IMR-90 (cell line): ENCODE measurements around the gene FAM110C. TPM values are rescaled to one million over a fixed set of nuclear protein-coding genes. Genes with fewer than 3 reads are reported as not detected.

ENCODE experiments used
- ATAC-seq: fragments of 200-7000 bp; cut with Tn5 transposase; 2 replicates; pipeline ENCODE4 v1.9.1; 2020; ENCODE audit warnings: low read depth, mild to moderate bottlenecking, moderate library complexity
- BruUV-seq: library from RNA; stranded (reverse); fragments of 400-500 nt; replicated peaks from 2 replicates; lab custom pipeline; 2021; lab: Mats Ljungman, UMichigan
- CTCF ChIA-PET: fragments of 300-600 bp; formaldehyde crosslinking; extraction: SDS; loops from one replicate; lab custom pipeline; 2021; ENCODE audit warnings: antibody characterized with exemption; lab: Yijun Ruan, JAX
- POLR2A ChIA-PET: fragments of 300-600 bp; sonication (Branson Sonifier 250); formaldehyde crosslinking; loops from one replicate; lab custom pipeline; 2022; ENCODE audit warnings: antibody characterized with exemption; ENCODE audit not compliant: unreplicated experiment; lab: Charles Lee
- DNase-seq: peaks from one replicate; pipeline ENCODE4 v3.0.0; 2013
- H2AFZ ChIP-seq: replicated peaks from 2 replicates; pipeline ENCODE3; 2013; ENCODE audit warnings: low read length, mild to moderate bottlenecking; ENCODE audit not compliant: poor library complexity
- H2AK5ac ChIP-seq: 2 replicates; pipeline ENCODE4 v1.6.1; 2013; ENCODE audit warnings: low read depth, low read length, inconsistent platforms
- H2AK9ac ChIP-seq: replicated peaks from 2 replicates; pipeline ENCODE3; 2013; ENCODE audit warnings: mild to moderate bottlenecking, low read depth, low read length, moderate library complexity; ENCODE audit not compliant: poor library complexity
- H2BK120ac ChIP-seq: 2 replicates; pipeline ENCODE4 v1.6.1; 2013; ENCODE audit warnings: low read depth, low read length, inconsistent platforms
- H2BK15ac ChIP-seq: 3 replicates; pipeline ENCODE4 v1.6.1; 2013; ENCODE audit warnings: low read depth, low read length, inconsistent platforms
- H2BK20ac ChIP-seq: 2 replicates; pipeline ENCODE4 v1.6.1; 2013; ENCODE audit warnings: low read depth, mild to moderate bottlenecking, inconsistent platforms, low read length, moderate library complexity
- H2BK5ac ChIP-seq: 2 replicates; pipeline ENCODE4 v1.6.1; 2013; ENCODE audit warnings: mild to moderate bottlenecking, low read depth, low read length, inconsistent platforms; ENCODE audit not compliant: poor library complexity, severe bottlenecking
- H3K14ac ChIP-seq: replicated peaks from 2 replicates; pipeline ENCODE4 v1.6.1; 2013; ENCODE audit warnings: low read depth, low read length, inconsistent platforms
- H3K18ac ChIP-seq: 2 replicates; pipeline ENCODE4 v1.6.1; 2013; ENCODE audit warnings: low read depth, low read length, control low read depth
- H3K23ac ChIP-seq: 2 replicates; pipeline ENCODE4 v1.6.1; 2013; ENCODE audit warnings: low read depth, low read length, inconsistent platforms
- H3K27ac ChIP-seq: 2 replicates; pipeline ENCODE4 v1.5.1; 2013; ENCODE audit warnings: mild to moderate bottlenecking, control low read depth, low read length; ENCODE audit not compliant: insufficient read depth
- H3K27me3 ChIP-seq: 2 replicates; pipeline ENCODE4 v1.6.1; 2013; ENCODE audit warnings: low read length; ENCODE audit not compliant: control insufficient read depth, insufficient read depth
- H3K36me3 ChIP-seq: 2 replicates; pipeline ENCODE4 v1.6.1; 2013; ENCODE audit warnings: low read length, mixed read lengths; ENCODE audit not compliant: control insufficient read depth, insufficient read depth
- H3K4ac ChIP-seq: 2 replicates; pipeline ENCODE4 v1.6.1; 2013; ENCODE audit warnings: low read depth, low read length, inconsistent platforms
- H3K4me1 ChIP-seq: 2 replicates; pipeline ENCODE4 v1.6.1; 2013; ENCODE audit warnings: low read length, mixed read lengths; ENCODE audit not compliant: control insufficient read depth, insufficient read depth
- H3K4me2 ChIP-seq: 2 replicates; pipeline ENCODE4 v1.6.1; 2013; ENCODE audit warnings: low read depth, mild to moderate bottlenecking, control low read depth, low read length, moderate library complexity
- H3K4me3 ChIP-seq: 2 replicates; pipeline ENCODE4 v1.5.1; 2013; ENCODE audit warnings: low read depth, mild to moderate bottlenecking, control low read depth, low read length, moderate library complexity; ENCODE audit not compliant: insufficient read depth
- H3K56ac ChIP-seq: 2 replicates; pipeline ENCODE4 v1.6.1; 2013; ENCODE audit warnings: low read length, inconsistent platforms; ENCODE audit not compliant: insufficient read depth; ENCODE audit errors: extremely low read depth
- H3K79me1 ChIP-seq, 2 experiments: 2 replicates each; pipeline ENCODE4 v1.6.1; 2013; ENCODE audit warnings: low read length in 2 of 2, inconsistent platforms in 1 of 2, low read depth in 1 of 2
- H3K9ac ChIP-seq: 2 replicates; pipeline ENCODE4 v1.6.1; 2013; ENCODE audit warnings: low read depth, low read length, control low read depth
- H3K9me1 ChIP-seq: 2 replicates; pipeline ENCODE4 v1.6.1; 2013; ENCODE audit warnings: low read length, inconsistent platforms; ENCODE audit not compliant: insufficient read depth
- H3K9me3 ChIP-seq: 2 replicates; pipeline ENCODE4 v1.6.1; 2013; ENCODE audit warnings: low read length; ENCODE audit not compliant: control insufficient read depth, insufficient read depth
- H4K20me1 ChIP-seq: 2 replicates; pipeline ENCODE4 v1.6.1; 2013; ENCODE audit warnings: low read length, inconsistent platforms; ENCODE audit not compliant: insufficient read depth
- H4K5ac ChIP-seq: 2 replicates; pipeline ENCODE4 v1.6.1; 2013; ENCODE audit warnings: mild to moderate bottlenecking, low read depth, low read length, control low read depth
- H4K8ac ChIP-seq, 2 experiments: 2 replicates each; pipeline ENCODE4 v1.6.1; 2013; ENCODE audit warnings: low read depth in 2 of 2, low read length in 2 of 2, control low read depth in 1 of 2, inconsistent platforms in 1 of 2
- H4K91ac ChIP-seq: 2 replicates; pipeline ENCODE4 v1.6.1; 2013; ENCODE audit warnings: low read depth, low read length, inconsistent platforms; ENCODE audit not compliant: insufficient read depth
- CHD1 ChIP-seq: IDR thresholded peaks from 2 replicates; pipeline ENCODE4 v1.6.1; 2012; ENCODE audit warnings: low read depth, low read length, improper control_type of control experiment
- FOS ChIP-seq: fragments of 150-350 bp; IDR thresholded peaks from 2 replicates; pipeline ENCODE4 v1.6.1; 2016; ENCODE audit warnings: low read depth, low read length
- NFE2L2 ChIP-seq: fragments of 150-350 bp; IDR thresholded peaks from 2 replicates; pipeline ENCODE4 v1.6.1; 2016; ENCODE audit warnings: low read depth, mild to moderate bottlenecking, low read length
- SMC3 ChIP-seq: fragments of 150-350 bp; IDR thresholded peaks from 2 replicates; pipeline ENCODE4 v1.6.1; 2016; ENCODE audit warnings: low read depth, mild to moderate bottlenecking, antibody characterized with exemption, low read length, moderate library complexity
- WGBS, 2 experiments: methylation state at CpG; one replicate each; pipeline versions ENCODE4 v1.1.5 to v1.1.7; 2013; ENCODE audit warnings: missing lambda C conversion rate in 2 of 2; ENCODE audit not compliant: insufficient read length in 1 of 2; ENCODE audit errors: extremely low coverage in 2 of 2; 5-methylcytosine and 5-hydroxymethylcytosine counted together
- dilution Hi-C: fragments of 300-500 bp; cut with HindIII; formaldehyde crosslinking; loops from one replicate; pipeline ENCODE4 v1.14.3; 2018; ENCODE audit warnings: low sequenced_read_pairs; ENCODE audit not compliant: unreplicated experiment
- in situ Hi-C: fragments of 300-500 bp; cut with MboI; formaldehyde crosslinking; loops from 3 replicates; pipeline ENCODE4 v1.14.3; 2019; ENCODE audit warnings: low sequenced_read_pairs, inconsistent platforms, mixed read lengths
- intact Hi-C: fragments of 100-400 bp; cut with micrococcal nuclease; formaldehyde crosslinking; loops from 2 replicates; pipeline ENCODE4 v1.10.0; 2022
- polyA plus RNA-seq, 3 experiments: library from polyadenylated mRNA; depleted of rRNA; stranded (reverse); fragments of >200 nt; gene quantifications; 2 replicates each; pipeline ENCODE4 v1.2.3, GENCODE V29; 2012; ENCODE audit warnings: low replicate concordance in 1 of 3
- total RNA-seq: library from RNA; depleted of rRNA; stranded (reverse); fragments of >200 nt; gene quantifications from 2 replicates; pipeline ENCODE4 v1.2.3, GENCODE V29; 2012
- TF ChIP-seq, protein P1 (sequence below): fragments of 150-350 bp; IDR thresholded peaks from 2 replicates; pipeline ENCODE4 v1.6.1; 2016; ENCODE audit warnings: low read depth, mild to moderate bottlenecking, low read length, moderate library complexity, borderline replicate concordance
- TF ChIP-seq, protein P2 (sequence below): fragments of 150-350 bp; IDR thresholded peaks from 2 replicates; pipeline ENCODE4 v1.6.1; 2017; ENCODE audit warnings: mild to moderate bottlenecking, antibody characterized with exemption, low read length, low read depth

The FAM110C gene
- total and polyA plus RNA-seq, 2 of the 4 experiments (the other 2 are of a cell fraction), result not detected

DNA sequence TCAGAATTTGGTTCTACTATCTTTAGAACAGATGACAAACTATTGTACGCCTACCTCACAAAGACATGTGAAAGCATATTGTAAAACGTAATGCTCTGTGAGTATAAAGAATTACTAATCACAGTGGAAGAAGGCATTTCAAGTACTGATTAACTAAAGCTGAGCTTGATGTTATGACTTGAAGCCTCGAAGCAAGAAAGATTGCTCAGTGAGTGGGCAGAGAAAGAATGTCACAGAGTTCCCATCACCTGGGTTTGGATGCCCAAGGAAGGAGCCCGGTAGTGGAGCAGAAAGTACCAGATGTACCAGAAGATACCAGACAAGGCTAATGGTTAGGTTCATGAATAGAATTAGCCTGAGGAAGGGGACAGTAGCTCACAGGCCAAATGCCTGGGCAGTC lies 39.5 kb upstream of the FAM110C start:
- no peak overlapping the region for H4K8ac ChIP-seq
- H2BK20ac ChIP-seq, result no peak overlapping the region
- no peak overlapping the region for H2AK5ac ChIP-seq
- no peak overlapping the region for H3K27ac ChIP-seq
- H3K23ac ChIP-seq, result no peak overlapping the region
- H2BK15ac ChIP-seq, result no peak overlapping the region
- 0% methylated on average over 1 of the region's 4 CpGs; no CpG with 5 or more reads in 1 of the 2 experiments for WGBS, 2 experiments
- no peaks in the 10 kb centered on the region for H3K27me3 ChIP-seq
- no peaks in the 10 kb centered on the region for H3K4me1 ChIP-seq
- no peaks in the 10 kb centered on the region for H3K9me1 ChIP-seq
- H2AK9ac ChIP-seq, result no peak overlapping the region
- H3K4me2 ChIP-seq, result no peak overlapping the region
- H3K36me3 ChIP-seq, result no peaks in the 10 kb centered on the region
- no peak overlapping the region for H2AFZ ChIP-seq
- no peak overlapping the region for H4K91ac ChIP-seq
- no peak overlapping the region for H3K4ac ChIP-seq
- no peak overlapping the region for H2BK5ac ChIP-seq
- intact Hi-C loops (no loop called here), in situ Hi-C loops (no loop called here), dilution Hi-C loops (no loop called here)
- TF ChIP-seq CHD1 (no peak), FOS (no peak), NFE2L2 (no peak), SMC3 (no peak)
- TF ChIP-seq, protein P1, sequence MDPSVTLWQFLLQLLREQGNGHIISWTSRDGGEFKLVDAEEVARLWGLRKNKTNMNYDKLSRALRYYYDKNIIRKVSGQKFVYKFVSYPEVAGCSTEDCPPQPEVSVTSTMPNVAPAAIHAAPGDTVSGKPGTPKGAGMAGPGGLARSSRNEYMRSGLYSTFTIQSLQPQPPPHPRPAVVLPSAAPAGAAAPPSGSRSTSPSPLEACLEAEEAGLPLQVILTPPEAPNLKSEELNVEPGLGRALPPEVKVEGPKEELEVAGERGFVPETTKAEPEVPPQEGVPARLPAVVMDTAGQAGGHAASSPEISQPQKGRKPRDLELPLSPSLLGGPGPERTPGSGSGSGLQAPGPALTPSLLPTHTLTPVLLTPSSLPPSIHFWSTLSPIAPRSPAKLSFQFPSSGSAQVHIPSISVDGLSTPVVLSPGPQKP, result no peak
- TF ChIP-seq, protein P2, sequence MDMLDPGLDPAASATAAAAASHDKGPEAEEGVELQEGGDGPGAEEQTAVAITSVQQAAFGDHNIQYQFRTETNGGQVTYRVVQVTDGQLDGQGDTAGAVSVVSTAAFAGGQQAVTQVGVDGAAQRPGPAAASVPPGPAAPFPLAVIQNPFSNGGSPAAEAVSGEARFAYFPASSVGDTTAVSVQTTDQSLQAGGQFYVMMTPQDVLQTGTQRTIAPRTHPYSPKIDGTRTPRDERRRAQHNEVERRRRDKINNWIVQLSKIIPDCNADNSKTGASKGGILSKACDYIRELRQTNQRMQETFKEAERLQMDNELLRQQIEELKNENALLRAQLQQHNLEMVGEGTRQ, result no peak
- no peak for ATAC-seq
- no peak overlapping the region for H3K4me3 ChIP-seq
- peaks cover 25% of the 10 kb centered on the region for H3K9me3 ChIP-seq
- H3K18ac ChIP-seq, result no peak overlapping the region
- no TSS peak for BruUV-seq
- no peak overlapping the region for H3K9ac ChIP-seq
- H3K79me1 ChIP-seq, result no peaks in the 10 kb centered on the region
- no peaks in the 10 kb centered on the region for H4K20me1 ChIP-seq
- H3K56ac ChIP-seq, result no peak overlapping the region
- ChIA-PET CTCF (no interaction called here), POLR2A (no interaction called here)
- H3K14ac ChIP-seq, result no peak overlapping the region
- no peak for DNase-seq
- H2BK120ac ChIP-seq, result no peak overlapping the region
- no peak overlapping the region for H4K5ac ChIP-seq
